ENCODE data around the gene SCP2.
"Not testable (repeated sequence)": the region's sequence is repeated elsewhere in the genome, so short reads cannot be mapped to it uniquely, and the experiment has no call there.

SCP2 gene

GRCh38 chr1:52917581-52917980 is 9.5 kb upstream of the SCP2 start:
- DNase-seq: no peak

GRCh38 chr1:52918201-52918600 is 8.9 kb upstream of the SCP2 start:
- no peak for DNase-seq

- DNase-seq: no peak
Observed at GRCh38 chr1:52919051-52919722, 7.9 kb upstream of the SCP2 start.

GRCh38 chr1:52919723-52920483 is 7.2 kb upstream of the SCP2 start:
- no peak for DNase-seq

GRCh38 chr1:52920791-52921291 is 6.2 kb upstream of the SCP2 start:
- DNase-seq: no peak

- no peak for DNase-seq
Observed at GRCh38 chr1:52925571-52926005, 1.5 kb upstream of the SCP2 start.

- no peak for DNase-seq
Observed at GRCh38 chr1:52926864-52927211, 238 bp upstream of the SCP2 start.

GRCh38 chr1:52928015-52928404 is 934 bp downstream of the SCP2 start:
- DNase-seq: no peak

- DNase-seq: no peak
Observed at GRCh38 chr1:52929019-52929418, 1.9 kb downstream of the SCP2 start.

- no peak for DNase-seq
Observed at GRCh38 chr1:52937433-52938182, 10.5 kb downstream of the SCP2 start.

GRCh38 chr1:52938183-52938451 is 11.0 kb downstream of the SCP2 start:
- no peak for DNase-seq

GRCh38 chr1:52943876-52944416 is 16.9 kb downstream of the SCP2 start:
- DNase-seq: no peak

- DNase-seq: no peak
Observed at GRCh38 chr1:52944566-52944965, 17.5 kb downstream of the SCP2 start.

- DNase-seq: no peak
Observed at GRCh38 chr1:52947490-52947889, 20.4 kb downstream of the SCP2 start.

- not testable (repeated sequence) for DNase-seq
Observed at GRCh38 chr1:52949602-52950001, 22.5 kb downstream of the SCP2 start.

GRCh38 chr1:52952112-52952511 is 25.0 kb downstream of the SCP2 start:
- no peak for DNase-seq

- peak; percentile 30 for DNase-seq
Observed at GRCh38 chr1:52955129-52955970, 28.3 kb downstream of the SCP2 start.

GRCh38 chr1:52963101-52963500 is 36.0 kb downstream of the SCP2 start:
- DNase-seq: no peak

GRCh38 chr1:52967666-52968065 is 40.6 kb downstream of the SCP2 start:
- DNase-seq: no peak

GRCh38 chr1:52969234-52969633 is 42.2 kb downstream of the SCP2 start:
- DNase-seq: not testable (repeated sequence)

- DNase-seq: peak; percentile 5
Observed at GRCh38 chr1:52970149-52970548, 43.1 kb downstream of the SCP2 start.

- no peak for DNase-seq
Observed at GRCh38 chr1:52973841-52974240, 46.8 kb downstream of the SCP2 start.

Measured in RPMI8226 (cell line).